Activated CD4-positive, alpha-beta T cell treated with anti-CD3 and anti-CD28 coated beads, Interleukin-2, Interleukin-4, amounts not matched to agents 100 ng/mL and 50 ng/mL, durations not matched to agents 16 hours and 8 hours (primary cell): Measurements from ENCODE around the gene RNF13.
A peak's percentile ranks its signal among the peaks of the same experiment; 100 is the strongest.

Source experiments
- DNase-seq: peaks from one replicate; pipeline ENCODE4 v3.0.0-alpha.2; 2020; ENCODE audit warnings: low spot score

RNF13 gene, protein sequence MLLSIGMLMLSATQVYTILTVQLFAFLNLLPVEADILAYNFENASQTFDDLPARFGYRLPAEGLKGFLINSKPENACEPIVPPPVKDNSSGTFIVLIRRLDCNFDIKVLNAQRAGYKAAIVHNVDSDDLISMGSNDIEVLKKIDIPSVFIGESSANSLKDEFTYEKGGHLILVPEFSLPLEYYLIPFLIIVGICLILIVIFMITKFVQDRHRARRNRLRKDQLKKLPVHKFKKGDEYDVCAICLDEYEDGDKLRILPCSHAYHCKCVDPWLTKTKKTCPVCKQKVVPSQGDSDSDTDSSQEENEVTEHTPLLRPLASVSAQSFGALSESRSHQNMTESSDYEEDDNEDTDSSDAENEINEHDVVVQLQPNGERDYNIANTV

DNA sequence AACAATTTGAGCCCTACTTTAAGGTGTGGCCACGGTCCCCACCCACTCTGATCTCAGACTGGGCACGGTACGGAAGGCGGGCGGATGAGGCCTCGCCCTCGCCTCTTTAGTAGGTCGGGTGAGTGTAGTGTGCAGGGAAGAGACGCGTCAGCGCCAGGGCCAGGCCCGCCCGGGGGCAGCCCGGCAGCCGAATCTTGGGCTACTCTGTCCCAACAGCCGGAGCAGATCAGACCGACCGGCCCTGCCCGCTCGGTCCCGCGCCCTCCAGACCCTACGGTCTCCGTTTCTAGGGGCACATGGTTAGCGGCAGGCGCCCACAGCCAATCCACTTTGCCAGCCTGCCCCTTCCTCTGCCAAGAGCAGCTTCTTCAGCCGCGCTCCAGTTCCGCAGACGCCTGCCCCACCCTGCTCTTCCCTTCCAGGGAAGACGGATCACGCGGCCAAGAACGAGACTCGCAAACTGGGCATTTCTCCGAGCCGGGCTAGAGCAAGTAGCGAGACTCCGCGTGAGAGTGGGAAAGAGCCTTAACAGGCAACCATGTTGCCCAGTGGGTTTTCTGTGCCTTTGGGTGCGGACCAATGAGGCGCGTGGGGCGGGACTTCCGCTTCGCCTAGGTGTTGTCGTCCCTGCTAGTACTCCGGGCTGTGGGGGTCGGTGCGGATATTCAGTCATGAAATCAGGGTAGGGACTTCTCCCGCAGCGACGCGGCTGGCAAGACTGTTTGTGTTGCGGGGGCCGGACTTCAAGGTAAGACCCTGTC is at the start of gene RNF13:
RNF13 (plus strand) TSS at position 610 of the 761 bp plus-strand sequence. CDS start 32,812 bp downstream, outside the sequence.
- DNase-seq = peak; percentile 95

DNA sequence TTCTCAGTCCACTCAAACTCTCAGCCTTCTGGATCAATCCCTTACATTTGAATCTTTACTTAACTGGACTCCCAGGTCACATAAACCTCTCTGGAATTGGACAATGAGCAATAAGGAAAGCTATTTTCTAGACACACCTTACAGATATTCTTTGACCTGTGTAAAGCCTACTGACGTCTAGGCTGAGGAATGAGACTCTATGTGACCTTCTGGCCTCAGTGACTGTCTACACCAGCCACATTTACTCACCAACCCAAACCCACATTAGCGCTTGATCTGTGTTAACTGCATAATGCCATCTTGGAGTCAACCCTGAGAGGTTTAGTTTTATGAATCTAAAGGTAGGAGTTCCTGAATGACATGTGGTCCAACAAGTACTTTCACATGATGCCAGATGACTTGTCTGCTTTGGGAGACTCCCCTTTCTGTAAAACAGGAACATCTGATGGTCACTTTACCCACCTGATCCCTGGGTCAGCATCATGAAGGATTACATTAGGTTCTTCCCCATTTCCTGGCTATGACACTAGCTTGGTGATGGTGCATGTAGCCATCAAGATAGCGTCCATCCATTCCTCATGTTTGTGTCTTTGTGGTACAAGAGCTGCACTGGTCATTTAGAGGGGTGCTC is 49.3 kb upstream of the RNF13 start:
- DNase-seq = no peak

DNA sequence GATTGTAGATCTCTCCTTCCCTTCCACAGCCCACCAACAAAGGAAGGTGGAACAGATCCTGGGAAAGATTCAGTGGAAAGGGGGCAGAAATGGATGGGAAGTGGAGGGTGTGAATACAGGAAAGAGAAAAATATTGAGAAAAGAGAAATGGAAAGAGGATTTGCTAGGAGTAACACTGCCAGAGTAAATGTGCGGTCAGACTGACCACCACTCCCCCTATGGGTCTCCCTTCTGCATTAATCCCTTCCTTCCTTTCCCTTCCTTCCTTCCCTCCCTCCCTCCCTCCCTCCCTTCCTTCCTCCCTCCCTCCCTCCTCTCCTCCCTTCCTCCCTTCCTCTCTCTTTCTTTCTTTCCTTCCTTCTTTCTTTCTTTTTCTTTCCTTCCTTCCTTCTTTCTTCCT is 48.7 kb upstream of the RNF13 start:
- DNase-seq = no peak

DNA sequence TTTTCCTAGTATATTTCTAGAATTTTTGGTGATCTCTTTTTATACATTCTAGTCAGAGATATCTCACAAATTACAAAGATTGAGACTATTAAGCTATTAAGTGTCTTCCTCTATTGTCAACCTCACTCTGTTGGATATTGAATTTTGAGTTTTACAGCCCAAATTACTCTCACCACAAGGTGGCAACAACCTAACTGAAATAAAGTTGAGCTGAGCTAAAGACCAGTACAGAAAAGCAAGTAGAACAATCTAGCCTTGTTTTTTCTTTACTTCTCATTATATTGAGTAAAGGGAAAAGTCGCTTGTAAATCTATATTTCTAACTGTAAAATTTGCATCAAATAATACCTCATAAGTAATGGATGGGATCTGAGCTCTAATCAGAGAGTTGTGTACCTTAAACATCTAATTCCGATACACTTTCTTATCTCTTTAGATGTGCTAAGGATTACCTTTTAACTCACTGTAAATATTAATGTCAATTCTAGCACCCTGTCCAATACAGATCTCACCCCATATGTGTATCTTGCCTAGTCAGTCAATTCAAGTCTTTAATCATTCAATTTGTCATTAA is 47.2 kb upstream of the RNF13 start:
- no peak for DNase-seq

DNA sequence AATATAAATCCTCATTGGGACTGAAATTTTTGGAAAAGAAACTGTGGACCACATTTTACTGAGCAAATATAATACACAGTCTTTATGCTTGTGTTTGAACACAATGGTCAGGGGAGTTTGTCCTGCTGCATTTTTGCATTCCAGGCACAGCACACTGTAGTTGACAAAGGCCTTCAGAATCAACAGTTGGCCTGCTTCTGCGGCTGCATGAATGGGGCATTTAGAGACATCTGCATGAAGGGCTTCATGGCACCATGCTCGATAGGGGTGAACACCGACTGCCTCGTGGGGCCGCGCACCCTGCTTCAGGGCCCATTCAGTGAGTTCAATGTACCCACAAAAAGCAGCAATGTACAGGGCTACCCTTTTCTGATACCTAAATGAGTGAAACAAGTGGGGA is 45.3 kb upstream of the RNF13 start:
- no peak for DNase-seq

DNA sequence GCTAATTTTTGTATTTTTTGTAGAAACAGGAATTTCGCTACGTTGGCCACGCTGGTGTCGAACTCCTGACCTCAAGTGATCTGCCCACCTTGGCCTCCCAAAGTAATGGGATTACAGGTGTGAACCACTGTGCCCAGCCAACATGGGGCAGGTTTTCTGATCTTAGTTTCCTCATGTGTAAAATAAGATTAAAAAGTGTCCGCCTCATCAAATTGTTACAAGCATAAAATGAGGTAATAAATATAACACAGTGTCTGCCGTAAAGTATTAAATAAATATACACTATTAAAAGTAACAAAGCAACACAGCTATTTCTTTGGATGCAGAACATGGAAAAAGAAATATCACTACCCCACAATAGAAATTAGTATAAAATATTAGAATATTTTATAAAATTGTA is 44.3 kb upstream of the RNF13 start:
- DNase-seq = no peak

DNA sequence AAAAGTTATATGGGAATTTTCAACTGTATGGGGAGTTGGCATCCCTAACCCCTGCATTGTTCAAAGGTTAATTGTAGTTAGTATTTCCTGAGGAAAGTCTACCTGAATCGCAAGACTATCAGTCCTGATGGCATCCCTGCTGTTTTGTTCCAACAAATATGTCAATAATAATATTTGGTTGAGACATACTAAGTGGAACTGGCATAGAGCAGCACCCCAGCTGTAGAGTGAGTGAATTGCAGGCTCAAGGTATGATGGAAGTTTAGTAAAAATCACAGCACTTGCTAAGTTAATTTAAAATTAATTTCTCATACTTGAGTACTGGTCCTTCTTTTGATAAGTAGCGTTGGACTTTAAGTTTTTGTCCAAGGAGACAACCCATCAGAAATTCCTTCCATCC is 42.8 kb upstream of the RNF13 start:
- no peak for DNase-seq

DNA sequence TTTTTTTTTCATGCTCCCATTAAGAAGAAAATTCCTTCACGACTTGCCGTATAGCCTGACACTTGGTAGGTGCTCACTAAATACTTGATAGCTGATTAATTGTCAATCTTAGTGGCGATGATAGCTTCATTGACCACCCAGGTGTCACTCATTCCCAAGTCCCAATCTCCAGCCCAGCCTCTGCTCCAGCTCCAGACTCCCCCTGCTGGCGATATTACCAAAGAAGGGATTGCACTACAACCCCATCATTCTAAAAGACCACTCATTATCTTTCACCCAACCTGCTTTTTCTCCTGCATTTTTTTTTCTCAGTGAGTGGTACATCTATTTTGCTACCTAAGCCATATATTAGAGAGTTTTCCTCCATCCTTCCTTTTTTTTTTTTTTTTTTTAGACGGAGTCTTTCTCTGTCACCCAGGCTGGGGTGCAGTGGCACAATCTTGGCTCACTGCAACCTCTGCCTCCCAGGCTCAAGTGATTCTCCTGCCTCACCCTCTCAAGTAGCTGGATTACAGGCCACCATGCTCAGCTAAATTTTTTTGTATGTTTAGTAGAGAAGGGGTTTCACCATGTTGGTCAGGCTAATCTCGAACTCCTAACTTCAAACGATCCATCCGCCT is 41.3 kb upstream of the RNF13 start:
- DNase-seq = peak; percentile 52

DNA sequence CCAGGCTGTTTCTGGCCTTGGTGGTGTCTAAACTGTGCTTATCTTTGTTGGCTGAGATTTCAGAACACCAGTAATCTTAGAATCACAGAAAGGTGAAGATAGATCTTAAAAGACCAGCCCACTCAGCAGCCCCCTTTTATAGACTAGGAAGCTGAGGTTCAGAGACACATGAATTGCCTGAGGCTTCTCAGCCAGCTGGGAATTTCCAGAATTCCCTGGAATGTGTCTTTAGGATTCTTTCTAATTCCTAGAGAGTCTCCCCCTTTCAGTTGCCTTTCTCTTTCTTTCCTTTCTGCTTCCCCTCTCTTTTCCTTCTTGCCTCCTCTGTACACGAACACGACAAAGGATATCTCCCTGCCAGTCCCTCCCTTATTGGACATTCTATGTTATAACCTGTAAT is 40.2 kb upstream of the RNF13 start:
- DNase-seq = no peak

DNA sequence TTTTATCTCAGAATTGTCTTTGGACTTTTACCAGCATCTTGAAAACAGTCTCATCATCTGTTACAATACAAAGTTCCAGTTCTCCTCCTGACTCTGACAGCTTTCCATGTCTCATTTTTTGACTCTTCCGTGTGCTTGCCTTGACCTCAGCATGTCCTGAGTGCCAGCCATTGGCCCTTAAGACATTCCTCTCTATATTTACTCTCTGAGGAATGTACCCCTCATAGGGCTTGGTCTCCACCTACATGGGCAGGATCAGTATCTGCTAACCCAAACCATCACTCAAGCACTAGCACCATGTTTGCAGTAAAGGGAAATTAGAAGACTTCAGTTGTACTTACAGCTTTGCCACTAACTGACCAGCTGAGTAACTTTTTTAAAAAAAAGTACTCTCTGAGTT is 36.8 kb upstream of the RNF13 start:
- no peak for DNase-seq

DNA sequence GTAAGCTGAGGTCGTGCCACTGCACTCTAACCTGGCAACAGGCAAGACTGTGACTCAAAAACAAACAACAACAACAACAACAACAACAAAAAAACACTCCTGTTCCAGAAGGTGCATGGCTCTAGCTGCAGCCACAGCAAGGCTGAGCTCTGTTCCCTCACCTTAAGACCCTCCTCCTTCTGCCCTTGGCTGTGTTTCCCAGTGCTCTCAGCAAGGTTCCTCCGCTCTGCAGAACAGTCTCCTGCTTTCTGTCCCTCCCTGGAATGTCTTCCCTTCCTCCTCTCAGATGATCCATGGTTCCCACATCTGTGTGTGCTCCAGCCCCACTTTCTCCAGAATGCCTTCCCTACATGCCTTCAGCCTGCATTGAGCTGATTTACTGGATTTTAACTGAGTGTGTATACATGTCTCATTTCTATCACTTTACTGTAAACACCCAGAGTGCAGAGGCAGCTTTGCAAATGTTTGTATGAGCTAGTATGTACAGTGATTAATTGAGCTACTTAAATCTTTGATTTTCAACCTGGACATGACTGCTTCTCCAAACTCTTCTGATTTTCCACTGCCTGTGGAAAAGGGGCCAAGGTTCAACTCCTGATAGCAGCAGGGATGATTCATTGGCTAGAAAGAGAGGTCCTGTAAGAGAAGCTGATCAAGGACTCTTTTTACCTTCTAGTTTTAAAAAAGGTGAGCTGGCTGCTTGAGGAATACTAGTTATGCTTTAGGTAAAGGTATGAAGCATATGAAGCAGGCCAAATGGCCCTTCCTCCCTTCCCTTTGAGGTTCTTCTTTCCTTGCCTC is 35.4 kb upstream of the RNF13 start:
- no peak for DNase-seq

DNA sequence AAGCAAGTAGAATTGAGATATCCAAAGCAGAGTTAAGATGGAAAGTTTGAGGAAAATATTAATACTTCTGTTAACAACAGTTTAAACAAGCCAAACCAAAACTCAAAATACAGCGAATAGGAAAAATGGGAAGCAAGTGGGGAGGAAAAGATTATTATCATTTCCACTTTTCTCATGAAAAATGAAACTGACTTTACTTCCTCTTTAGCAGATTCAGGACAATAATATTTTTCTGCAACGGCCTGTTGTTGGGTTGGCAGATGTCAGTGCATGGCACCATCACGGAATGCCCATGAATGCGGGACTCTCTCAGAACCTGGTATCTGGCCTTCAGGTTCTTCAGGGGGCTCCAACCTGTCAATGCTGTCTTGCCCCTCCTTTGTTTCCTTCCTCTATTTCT is 31.8 kb upstream of the RNF13 start:
- no peak for DNase-seq

DNA sequence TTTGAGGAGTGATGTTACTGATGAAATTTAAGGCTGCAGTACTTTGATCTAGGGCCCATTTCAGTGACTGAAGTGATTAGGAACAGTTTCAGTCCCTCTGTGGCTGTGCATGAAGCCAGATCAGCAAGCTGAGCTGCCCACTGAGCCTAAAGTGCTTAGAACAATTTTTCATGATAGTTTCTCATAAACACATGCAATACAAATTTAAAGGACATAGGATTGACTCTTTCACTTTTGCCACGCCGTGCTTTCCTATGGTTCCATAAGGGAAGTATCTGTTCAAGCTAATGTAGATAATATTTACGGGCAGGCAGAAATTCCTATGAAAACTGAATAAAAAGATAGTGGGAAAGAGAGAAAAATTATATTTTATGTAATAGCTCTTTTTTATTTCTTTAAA is 31.3 kb upstream of the RNF13 start:
- DNase-seq = no peak

DNA sequence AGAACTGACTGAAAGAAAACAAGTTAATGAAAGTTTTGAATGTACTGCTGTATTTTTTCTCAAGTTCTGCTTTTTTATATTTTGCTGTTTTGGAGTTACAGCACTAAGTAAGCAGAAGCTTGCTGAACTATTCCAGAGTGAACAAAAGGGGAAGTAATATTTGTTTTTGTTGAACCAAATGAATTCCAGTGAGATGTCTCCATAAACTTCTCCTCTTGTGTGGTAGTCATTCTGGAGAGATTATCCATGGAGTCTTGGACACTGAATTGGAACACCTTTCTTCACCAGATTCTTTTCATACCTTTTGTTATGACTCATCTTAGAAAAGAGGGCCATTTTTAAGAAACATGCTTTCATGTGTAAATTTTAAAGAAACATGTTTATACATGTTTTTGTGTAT is 29.4 kb upstream of the RNF13 start:
- DNase-seq = no peak

DNA sequence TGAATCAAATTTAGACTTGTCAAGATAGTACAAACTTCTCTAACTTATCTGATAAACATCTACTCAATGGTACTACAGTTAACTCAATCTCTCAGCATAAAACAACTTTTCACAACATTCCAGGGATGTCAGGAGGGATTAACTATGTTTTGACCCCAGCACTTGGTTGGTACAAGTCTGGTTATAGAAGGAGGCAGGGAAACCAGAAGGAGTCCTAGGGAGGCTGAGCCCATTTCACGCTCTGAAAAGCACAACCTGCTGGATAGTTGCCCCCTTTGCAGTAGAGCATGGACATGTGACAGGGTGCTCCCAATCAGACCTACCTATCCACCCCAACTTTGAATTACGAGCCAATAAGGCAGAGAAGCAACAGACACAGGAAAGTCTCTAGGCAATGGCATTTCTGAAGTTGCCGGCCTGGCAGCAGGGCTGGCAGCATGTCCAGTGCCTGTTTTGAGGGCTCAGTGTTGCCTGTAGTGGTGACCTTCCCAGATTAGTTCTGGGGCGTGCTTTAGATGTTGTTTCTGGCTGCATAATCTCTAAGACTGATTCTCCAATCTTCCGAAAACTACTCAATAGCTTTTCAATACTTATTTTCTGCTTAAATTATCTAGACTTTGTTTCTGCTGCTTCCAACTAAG is 28.8 kb upstream of the RNF13 start:
- DNase-seq = no peak

DNA sequence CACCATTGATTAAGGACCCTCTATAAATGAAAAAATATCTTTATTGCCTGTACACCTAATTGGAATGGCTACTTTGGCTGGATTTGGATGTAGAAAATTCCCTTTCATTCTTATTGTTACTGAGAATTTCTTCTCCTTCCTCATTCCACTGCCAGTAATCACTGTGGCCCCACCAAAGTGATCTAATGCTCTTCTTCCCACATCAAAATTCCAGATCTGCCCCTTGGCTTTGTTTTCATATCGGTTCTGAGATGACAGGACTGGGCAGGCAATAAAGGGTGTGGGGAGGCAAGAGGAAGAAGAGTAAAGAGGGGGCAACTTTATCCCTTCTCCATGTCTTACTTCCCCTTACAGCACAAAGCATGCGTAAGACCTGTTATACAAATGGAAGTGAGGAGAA is 22.7 kb upstream of the RNF13 start:
- no peak for DNase-seq

DNA sequence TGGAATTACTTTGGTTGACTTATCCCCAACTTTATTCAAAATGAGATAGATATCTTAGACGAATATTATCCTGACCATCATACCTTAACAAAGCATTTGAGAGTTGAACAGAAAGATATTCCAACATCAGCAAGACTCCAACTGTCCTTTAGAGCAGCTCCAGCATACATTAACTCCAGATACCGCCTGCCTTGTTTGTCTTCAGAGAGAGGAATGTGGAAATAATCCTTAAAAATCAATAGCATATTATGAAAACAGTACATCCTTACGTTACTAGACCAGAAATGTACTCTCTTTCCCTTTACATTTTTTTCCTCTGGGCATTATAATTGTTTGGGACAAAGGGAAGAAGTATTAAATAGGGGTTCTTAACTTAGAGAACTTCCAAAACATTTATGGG is 22.3 kb upstream of the RNF13 start:
- DNase-seq = no peak

DNA sequence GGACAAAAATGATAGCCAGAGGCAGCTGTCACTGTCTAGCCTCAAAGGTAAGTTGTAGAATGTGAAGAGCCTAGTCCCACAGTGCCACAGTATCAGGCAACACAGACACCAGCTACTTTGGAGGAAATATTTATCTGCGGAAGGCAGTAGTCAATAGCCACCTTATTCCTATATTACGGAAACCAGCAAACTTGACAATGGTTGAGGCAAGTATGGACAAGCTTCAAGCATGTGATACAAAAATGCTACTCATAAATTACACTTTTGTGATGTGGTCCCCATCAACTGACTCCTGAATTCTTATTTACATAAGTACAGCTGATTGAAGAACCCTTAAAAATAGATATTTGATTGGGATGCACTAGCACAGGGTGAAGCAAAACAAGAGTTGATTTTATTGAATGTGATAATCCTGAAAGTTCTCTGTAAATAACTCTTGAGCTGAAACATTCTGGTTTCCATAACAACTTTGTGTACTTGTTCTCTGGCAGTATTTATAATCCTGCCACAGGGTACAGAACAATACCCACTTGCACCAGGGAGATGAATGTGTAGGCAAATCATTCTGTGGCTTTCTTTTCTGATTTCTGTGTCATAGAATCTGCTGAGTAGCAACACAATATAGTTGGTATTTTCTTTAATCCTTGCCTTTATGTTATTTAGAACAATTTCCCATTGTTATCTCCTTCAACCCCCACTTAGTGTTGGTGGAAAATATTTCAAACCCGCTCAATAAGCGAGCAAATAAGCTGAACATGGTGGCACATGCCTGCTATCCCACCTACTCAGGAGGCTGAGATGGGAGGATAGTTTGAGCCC is 20.4 kb upstream of the RNF13 start, which contains the start of gene ANKUB1:
ANKUB1 (minus strand) TSS at position 103 of the 819 bp plus-strand sequence. CDS start 188 bp downstream, outside the sequence.
- DNase-seq = no peak

DNA sequence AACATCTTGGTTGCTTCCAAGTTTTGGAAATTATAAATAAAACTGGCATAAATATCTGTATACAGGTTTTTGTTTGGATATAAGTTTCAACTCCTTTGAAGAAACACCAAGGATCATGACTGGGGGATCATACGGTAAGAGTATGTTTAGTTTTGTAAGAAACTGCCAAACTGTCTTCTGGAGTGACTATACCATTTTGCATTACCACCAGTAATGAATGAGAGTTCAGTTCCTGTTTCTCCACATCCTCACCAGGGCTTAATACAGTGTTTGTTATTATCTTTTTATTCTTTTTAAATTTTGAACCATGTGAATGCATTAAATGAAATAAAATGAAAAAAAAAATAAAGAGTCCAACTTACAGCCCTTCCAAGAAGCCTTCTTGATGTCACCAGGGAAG is 17.0 kb upstream of the RNF13 start:
- no peak for DNase-seq

DNA sequence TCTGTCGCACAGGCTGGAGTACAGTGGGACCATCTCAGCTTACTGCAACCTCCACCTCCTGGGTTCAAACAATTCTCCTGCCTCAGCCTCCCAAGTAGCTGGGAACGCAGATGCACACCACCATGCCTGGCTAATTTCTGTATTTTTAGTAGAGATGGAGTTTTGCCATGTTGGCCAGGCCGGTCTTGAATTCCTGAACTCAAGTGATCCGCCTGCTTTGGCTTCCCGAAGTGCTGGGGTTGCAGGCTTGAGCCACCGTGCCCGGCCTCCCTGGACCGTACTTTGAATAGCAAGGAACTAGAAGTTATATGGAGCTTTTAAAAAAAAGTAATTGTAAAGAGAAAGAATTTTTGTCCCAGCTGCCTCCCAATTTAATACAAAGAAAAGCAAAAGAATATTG is 12.3 kb upstream of the RNF13 start:
- DNase-seq = no peak
